ENCODE measurements around the gene PLCL2. TPM values are rescaled to one million over a fixed set of nuclear protein-coding genes. Genes with fewer than 3 reads are reported as not detected.
A peak's percentile ranks its signal among the peaks of the same experiment; 100 is the strongest.
"Not testable (repeated sequence)": the region's sequence is repeated elsewhere in the genome, so short reads cannot be mapped to it uniquely, and the experiment has no call there.

The PLCL2 gene
- total RNA-seq, 1 donor, result 21.5 TPM

DNA sequence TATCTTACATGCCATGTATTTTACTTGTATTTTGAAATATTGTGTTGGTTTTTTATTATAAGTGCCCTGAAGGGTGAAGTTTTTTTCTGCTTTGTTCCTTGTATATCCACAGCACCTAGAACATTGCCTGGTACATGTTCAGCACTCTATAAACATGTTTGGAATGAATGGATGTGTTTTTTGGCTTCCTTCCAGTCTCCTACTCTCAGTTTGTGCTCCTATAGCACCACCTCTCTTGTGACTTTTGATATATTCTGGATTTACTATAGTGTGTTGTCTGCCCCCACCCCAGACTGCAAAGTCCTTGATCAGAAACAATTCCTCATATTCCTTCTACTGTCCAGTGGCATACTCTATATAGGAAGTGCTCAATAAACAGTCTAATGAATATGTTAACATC lies 60.6 kb downstream of the PLCL2 start:
- DNase-seq (ENCODE audit: low read depth in 2 of 3, low spot score in 2 of 3), result no peak

DNA sequence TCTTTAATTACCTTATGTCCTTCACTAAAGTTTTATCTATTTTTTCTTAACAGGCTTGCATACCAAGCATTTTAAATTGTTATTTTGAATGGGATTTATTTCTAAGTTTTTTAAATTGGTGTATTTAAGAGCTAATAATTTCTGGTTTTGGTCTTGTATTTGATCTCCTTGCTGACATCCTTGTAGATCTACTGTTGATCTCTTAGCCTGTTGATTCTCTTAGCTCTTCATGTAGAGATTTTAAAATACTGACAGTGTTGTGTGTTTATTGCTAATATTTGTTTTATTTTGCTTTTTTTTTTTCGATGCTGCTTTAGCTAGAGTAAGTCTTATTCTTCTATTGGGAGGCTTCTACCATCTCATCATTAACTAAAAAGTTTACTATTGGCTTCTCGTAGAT lies 65.5 kb downstream of the PLCL2 start:
- no peak for DNase-seq (ENCODE audit: low read depth in 2 of 3, low spot score in 2 of 3)

DNA sequence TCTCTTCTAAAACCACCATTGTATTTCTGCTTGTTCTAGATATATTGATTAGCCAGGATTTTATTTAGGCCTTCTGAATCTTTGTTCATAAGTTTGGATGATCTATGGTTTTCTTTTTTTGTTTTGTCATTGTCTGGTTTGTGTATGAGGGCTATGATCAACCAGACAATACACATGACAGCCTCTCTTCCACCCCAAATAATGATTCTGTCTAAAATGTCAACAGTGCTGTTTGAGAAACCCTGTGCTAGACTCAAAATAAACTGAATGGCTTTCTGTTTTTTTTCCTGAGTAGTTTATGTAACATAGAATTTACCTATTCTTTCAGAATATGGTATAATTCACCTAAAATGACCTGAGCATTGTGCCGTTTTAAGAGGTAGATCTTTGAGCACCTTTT lies 66.1 kb downstream of the PLCL2 start:
- no peak for DNase-seq (ENCODE audit: low read depth in 2 of 3, low spot score in 2 of 3)

DNA sequence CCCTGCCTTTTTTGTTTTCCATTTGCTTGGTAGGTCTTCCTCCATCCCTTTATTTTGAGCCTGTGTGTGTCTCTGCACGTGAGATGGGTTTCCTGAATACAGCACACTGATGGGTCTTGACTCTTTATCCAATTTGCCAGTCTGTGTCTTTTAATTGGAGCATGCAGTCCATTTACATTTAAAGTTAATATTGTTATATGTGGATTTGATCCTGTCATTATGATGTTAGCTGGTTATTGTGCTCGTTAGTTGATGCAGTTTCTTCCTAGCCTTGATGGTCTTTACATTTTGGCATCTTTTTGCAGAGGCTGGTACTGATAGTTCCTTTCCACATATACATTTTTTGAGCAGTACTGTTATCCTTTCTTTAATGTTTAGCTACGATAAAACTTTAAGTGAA lies 73.1 kb downstream of the PLCL2 start:
- not testable (repeated sequence) for DNase-seq (ENCODE audit: low read depth in 2 of 3, low spot score in 2 of 3)

DNA sequence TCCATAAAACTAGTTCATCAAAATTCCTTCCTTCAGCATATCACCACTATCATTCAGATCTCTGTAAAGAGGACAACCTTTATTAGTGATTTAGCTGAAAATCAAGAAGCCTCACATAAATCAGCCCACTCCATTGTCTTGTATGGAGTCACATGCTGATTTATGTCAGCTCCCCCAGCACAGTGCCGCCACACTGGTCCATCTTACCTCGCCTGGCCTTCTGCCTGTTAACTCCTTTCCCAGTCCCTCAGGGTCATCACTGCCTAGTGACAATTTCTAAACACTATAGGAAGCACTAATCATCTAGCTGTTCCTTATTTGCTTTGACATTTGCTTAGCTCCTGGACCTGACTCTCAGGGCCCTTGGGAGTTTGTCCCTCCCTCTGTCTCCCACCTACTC lies 75.4 kb downstream of the PLCL2 start:
- DNase-seq (ENCODE audit: low read depth in 2 of 3, low spot score in 2 of 3), result no peak

DNA sequence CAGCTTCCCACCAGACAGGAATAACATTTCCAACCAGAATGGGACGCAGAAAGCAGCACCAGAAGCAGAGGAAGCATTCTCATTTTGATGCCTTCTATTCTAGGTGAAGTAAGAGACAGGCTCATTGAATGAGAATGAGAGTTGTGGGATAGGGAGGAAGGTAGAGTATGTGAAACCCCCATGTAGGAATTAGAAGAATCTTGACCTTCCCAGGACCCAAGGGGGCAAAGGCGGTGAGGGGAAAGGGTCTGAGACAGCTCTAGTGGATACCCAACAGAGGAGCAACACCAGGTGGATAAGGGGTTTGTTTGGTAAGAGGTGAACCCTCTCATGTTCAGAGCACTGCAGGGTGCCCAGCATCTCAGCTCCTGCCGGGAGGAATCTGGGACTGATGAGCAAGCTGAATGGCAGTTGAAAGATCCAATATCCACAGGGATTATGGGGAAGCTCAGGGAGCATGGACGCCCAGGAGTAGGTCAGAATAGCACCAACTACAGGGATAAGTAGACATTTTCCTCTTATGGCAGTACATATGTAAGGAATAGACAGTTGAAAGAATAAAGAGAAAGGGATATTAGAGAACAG lies 77.0 kb downstream of the PLCL2 start:
- DNase-seq (ENCODE audit: low read depth in 2 of 3, low spot score in 2 of 3), result no peak

DNA sequence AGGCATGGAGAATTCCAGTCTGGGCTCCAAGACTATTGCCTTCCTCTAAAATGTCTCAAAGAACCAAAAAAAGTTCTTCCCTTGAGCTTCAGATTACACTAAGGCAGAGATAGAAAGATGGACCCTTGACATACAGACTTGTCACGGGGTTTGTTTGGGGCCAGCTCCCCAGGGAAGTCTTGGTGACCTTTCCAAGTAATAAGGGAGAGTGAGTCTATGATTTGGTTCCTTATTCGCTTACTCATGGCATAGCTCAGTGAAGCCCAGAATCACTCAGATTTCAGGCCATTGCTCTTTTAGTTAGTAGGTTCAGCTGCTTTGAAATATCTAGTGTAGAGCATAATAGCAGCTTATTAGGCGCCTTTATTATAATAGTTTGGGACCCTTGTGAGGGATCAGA lies 90.3 kb downstream of the PLCL2 start:
- no peak for DNase-seq (ENCODE audit: low read depth in 2 of 3, low spot score in 2 of 3)

DNA sequence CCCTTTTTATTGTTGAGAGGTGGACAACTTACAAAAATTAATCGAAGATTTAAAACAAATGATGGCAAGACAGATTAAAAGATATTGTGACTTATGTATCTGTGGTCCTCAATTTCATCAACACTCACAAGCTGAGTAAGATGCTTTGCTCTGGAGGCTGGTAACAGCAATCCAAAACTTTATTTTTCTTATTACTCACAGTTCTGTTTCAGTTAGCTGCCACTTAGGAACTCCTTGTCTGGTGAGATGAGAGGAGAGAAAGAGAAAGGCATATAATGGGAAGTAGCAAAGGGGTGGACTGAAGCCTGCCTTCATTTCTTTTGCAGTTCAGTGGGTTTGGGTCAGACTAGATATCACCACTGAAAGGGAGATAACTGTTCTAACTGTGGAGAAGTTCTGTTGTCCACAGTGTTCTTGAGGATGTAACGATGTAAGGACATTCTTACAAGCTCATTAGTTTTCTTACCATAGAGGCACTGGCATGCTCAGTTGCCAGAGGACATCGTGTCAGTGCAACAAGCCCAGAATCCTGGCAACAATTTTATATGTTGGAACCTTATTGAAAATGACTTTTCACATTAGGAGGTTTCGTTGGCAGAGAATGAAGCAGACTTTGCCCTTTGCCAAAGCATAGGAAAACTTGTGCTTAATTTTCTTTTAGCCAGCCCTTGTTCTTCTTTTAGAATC lies 93.6 kb downstream of the PLCL2 start:
- no peak for DNase-seq (ENCODE audit: low read depth in 2 of 3, low spot score in 2 of 3)

DNA sequence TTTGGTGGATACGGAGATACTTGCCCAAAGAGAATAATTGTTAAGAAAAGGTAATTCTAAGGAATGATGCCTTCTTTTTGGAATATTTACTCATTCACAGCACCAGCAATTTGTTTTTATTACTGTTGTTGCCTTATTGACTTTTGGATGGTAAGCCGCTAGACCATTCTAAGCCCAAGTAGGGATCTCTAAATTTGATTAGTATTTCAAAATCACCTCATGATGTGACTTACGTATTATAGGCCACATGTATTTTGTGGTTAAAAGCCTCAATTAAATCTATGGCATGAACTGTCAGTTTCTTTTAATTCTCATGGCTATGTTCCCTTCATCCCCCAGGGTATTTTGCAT lies 94.1 kb downstream of the PLCL2 start:
- DNase-seq (ENCODE audit: low read depth in 2 of 3, low spot score in 2 of 3), result no peak

DNA sequence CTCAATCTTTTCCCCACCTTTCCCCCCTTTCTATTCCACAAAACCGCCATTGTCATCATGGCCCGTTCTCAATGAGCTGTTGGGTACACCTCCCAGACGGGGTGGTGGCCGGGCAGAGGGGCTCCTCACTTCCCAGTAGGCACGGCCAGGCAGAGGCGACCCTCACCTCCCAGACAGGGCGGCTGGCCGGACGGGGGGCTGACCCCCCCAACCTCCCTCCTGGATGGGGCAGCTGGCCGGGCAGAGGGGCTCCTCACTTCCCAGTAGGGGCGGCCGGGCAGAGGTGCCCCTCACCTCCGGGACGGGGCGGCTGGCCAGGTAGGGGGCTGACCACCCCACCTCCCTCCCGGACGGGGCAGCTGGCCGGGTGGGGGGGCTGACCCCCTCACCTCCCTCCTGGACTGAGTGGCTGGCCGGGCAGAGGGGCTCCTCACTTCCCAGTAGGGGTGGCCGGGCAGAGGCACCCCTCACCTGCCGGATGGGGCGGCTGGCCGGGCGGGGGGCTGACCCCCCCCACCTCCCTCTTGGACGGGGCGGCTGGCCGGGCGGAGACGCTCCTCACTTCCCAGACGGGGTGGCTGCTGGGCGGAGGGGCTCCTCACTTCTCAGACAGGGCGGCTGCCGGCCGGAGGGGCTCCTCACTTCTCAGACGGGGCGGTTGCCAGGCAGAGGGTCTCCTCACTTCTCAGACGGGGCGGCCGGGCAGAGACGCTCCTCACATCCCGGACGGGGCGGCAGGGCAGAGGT lies 95.2 kb downstream of the PLCL2 start:
- not testable (repeated sequence) for DNase-seq (ENCODE audit: low read depth in 2 of 3, low spot score in 2 of 3)

DNA sequence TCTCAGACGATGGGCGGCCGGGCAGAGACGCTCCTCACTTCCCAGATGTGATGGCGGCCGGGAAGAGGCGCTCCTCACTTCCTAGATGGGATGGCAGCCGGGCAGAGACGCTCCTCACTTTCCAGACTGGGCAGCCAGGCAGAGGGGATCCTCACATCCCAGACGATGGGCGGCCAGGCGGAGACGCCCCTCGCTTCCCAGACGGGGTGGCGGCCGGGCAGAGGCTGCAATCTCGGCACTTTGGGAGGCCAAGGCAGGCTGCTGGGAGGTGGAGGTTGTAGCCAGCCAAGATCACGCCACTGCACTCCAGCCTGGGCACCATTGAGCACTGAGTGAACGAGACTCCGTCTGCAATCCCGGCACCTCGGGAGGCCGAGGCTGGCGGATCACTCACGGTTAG lies 95.8 kb downstream of the PLCL2 start:
- DNase-seq (ENCODE audit: low read depth in 2 of 3, low spot score in 2 of 3), result not testable (repeated sequence)

DNA sequence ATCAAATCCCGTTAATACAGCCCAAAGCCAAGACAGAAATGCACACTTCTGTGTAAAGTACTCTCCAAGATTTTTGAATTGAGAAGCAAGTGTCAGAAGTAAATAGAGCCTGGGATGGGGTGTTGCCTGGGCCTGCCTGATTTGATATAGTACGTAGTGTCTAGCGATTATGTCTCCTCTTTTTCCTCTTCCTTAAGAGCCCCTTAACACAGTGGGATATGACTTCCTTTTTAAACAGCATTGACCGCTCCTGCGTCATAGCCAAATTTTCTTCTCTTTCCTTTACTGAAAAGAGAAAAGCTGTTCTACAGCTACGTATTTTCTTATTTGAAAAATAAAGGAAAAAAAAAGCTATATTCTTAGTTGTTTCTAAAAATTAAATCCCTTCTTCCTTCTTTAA lies 97.7 kb downstream of the PLCL2 start:
- peak in 1 of 3 donors; percentile 33 for DNase-seq (ENCODE audit: low read depth in 2 of 3, low spot score in 2 of 3)

DNA sequence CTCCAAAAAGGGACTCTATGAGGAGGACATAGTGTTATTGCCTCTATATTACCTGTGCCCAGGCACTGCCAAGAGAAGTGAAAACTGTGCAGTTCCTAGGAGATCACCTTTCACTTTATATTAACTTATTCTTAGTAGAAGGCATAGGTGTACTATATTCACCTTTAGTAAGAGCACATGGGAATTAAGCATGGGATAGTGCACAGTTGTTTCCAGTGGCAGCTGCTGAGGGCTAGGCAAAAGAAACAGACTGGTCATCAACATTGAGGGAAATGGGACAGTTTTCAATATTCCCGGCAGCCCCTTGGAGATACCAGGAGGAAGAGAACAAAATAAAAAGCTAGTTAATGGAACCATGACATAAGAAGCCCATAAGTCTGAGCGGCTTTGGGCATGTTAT lies 100.9 kb downstream of the PLCL2 start:
- no peak for DNase-seq (ENCODE audit: low read depth in 2 of 3, low spot score in 2 of 3)

DNA sequence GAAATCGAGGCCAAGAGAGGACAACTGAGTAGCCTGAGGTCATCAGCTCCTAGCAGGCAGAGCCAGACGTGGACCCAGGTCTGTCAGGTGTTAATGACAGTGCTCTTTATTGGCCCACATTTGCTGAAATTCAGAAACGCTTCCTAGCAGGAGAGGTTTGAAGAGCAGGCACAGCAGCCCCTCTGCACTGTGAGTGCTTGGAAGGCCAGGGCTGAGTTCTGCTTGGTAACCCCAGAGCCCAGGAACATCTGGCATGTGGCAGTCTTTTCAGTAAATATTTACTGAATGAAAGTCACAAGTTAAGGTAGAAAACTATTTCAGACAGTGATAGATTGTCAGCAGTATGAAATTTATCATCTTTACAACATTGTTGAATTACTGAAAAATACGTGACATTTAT lies 102.4 kb downstream of the PLCL2 start:
- DNase-seq (ENCODE audit: low read depth in 2 of 3, low spot score in 2 of 3), result no peak

DNA sequence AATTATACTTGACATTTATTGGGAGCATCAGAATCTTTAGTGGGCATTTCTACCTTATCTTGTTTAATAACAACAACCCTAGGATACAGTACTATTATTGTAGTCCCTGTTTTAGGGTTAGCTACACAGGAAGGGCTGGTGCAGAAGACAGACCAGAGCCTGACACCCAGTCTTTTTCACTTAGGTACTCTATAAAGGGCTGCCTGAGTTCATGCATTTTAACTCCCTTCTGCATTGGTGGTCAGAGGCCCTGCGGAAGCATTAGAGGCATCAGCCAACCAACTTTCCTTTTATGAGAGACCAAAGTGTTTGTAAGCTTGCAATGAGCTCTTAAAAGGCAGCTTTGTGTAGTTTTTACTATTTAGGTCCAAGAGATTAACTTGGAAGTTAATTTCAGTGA lies 105.4 kb downstream of the PLCL2 start:
- DNase-seq (ENCODE audit: low read depth in 2 of 3, low spot score in 2 of 3), result no peak

DNA sequence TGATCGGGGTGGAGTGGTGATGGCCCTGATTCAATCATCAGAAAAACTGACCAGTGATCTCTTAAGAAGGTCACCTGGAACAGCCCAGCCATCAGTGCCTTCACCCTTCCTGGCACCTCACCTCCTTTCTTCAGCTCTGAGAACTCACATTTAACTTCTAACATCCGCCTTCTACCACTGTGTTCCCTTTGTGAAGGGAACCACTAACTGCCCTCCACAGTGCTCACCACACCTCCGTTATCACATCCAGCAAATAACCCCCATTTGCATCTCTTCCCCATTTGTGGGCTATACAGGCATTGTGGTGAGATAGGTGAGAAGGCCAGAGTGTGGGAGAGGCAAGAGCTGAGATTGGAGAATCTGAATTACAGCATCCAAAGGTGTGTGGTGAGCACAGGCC lies 107.4 kb downstream of the PLCL2 start:
- DNase-seq (ENCODE audit: low read depth in 2 of 3, low spot score in 2 of 3), result no peak

DNA sequence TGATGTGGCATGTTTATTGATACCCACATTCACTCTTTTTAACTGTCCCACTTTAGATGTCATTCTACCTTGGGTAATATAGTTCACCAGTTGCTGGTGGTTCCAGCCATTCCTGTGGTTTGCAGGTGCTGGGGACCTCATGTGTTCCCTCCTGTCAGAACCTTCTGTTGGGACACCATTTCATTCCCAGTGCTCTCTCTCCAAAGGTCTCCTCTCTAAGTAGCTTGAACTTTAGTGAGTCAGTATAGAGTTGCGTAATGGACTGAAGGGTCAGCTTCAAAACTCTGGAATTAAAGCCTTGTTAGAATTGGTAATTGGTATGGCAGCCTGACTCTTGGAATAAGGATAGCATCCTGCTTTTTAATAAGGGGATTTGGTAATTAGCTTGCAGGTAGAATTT lies 108.5 kb downstream of the PLCL2 start:
- DNase-seq (ENCODE audit: low read depth in 2 of 3, low spot score in 2 of 3), result no peak

DNA sequence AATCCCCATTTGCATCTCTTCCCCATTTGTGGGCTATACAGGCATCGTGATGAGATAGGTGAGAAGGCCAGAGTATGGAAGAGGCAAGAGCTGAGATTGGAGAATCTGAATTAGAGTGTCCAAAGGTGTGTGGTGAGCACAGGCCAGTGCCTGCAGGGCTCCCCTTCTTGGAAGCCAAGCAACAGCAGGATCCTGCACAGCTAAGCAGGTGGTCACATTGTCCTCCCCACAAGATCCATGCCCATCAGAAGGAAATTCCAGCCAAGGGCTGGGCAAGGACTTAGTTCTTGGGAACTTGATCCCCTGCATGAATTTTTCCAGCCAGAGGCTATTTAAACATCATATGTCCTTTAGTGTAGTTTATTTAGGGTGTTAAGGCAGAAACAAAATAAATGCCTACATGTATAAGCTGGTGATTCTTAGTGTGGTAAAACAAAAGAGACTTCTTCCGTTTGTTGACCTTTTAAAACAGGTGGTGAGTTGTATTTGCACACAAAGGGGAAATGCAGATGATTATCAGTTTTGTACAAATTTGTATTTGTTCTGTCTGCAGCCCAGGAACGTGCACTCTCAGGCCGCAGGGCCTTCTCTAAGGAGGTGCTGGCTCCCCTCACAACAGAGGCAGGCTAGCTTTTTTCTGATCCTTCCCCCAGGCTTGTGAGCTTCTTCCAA lies 110.2 kb downstream of the PLCL2 start:
- peak in 2 of 3 donors; percentile 16 to 25 for DNase-seq (ENCODE audit: low read depth in 2 of 3, low spot score in 2 of 3)

DNA sequence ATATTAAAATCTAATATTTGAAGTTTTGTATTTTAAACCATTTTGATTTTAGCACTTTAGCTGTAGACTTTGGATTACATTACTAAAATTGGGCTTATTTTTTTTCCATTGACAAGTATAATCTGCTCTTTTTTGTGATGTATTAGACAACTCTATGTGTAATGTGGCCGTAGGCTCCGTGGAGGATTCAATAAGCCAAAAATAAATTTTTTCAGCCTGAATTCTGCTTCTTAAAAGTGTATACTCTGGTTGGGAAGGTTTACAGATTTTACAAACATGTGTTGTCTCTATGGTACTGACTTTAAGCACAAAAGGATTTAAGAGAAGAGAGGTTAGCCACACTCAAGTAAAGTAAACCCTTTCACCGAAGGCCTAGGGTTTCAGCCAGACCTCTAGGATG lies 110.8 kb downstream of the PLCL2 start:
- DNase-seq (ENCODE audit: low read depth in 2 of 3, low spot score in 2 of 3), result no peak

DNA sequence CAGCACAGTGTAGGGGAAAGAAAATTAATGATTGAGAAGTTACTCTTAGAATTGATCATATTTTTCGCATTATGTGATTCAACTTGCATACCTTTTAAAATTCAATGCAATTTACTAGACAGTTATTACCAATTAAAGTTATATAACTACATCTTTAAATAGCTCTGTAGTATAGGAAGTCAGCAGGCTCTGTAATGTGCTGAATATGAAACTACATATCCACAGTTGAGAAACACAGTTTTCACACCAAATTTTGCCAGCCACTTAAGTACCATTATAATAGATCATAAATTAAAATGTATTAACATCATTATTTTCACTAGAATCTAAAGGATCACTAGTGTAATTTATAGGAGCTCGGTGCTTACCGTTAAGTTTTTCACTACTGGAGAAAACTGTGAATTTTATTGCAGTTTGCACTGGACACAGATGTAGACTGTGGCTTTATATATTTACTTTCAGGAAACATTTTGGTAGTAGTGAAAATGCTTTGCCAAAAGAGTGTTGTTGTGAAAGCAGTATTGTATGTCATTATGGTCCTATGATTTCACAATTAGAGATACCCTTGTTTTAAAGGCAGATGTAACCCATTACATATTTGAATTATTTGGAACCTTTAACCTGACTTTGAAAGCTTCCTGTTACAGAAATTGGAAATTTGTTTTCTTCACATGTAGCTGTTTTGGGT lies 113.6 kb downstream of the PLCL2 start:
- DNase-seq (ENCODE audit: low read depth in 2 of 3, low spot score in 2 of 3), result peak in 1 of 3 donors; percentile 4

DNA sequence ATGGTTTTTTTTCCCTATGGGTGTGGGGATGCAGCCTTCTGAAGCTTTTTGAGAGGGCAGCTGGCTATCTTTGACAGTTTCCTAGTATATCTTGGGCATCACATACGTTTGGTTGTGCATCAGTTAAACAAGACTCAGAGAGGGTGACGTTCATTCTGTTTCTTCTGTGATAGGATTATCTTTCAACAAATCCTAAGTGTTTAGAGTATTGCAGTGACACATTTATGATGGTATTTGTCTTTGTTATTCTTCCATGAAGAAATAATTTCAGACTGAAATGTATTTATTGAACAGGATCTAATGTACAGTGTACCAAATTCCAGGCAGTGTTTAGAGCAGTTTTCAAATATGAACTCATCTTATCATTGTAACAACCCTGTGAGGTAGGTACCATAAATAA lies 114.4 kb downstream of the PLCL2 start:
- no peak for DNase-seq (ENCODE audit: low read depth in 2 of 3, low spot score in 2 of 3)

All from hematopoietic multipotent progenitor cell (in vitro differentiated cells).